ELF-1 (cell line): ENCODE results near the gene PLD4.

Source experiments
- DNase-seq: peaks from one replicate; pipeline ENCODE4 v3.0.0-alpha.2; 2016; ENCODE audit warnings: low read depth, low spot score

PLD4 gene

DNA sequence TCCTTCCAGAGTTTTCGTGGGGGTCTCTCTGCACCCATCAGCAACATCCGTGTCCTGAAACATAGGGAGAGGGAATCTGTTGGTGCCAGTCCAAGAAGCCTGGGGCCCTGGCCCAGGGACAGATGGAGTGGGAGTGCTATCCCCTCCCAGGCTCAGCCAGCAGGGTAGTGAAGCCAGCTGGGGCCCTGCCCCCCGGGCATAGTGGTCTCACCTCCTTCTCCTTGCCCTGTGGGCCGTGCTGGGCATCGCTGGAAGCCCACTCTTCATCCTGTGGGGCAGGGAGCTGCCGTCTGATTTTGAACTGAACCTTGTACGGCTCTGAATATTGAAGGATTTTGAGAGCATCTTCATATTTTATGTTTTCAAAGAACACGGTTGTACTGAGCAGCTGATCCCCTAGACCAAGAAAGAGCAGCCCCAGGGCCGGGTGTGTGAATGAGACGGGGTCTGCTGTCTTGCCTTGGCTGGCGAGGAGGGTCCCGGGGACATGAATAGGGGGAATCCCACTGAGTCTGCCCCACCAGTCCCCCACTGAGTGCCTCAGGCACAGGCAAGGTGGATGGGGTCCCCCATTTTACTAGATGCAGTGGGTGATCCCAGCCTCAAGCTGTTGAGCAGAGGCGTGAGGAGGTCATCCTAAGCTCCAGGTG, 30.2 kb downstream of the PLD4 start:
- DNase-seq = no peak

DNA sequence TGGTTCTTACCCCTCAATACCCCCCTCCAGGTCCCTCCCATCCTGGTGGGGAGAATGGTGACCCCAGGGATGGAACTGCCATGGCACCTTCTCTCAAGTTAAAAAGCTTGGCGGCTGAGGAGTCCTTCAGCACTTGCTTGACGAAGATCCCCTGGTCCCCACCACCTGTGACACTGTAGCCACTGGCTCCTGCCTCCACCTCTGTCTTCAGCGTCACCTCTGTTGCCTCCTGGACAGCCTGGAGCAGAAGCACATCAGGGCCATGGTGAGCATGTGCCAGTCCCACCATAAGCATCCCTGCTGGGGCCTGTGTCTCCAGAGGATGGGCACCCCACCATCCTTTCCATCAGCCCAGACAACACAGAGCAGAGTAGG, 30.7 kb downstream of the PLD4 start:
- no peak for DNase-seq

DNA sequence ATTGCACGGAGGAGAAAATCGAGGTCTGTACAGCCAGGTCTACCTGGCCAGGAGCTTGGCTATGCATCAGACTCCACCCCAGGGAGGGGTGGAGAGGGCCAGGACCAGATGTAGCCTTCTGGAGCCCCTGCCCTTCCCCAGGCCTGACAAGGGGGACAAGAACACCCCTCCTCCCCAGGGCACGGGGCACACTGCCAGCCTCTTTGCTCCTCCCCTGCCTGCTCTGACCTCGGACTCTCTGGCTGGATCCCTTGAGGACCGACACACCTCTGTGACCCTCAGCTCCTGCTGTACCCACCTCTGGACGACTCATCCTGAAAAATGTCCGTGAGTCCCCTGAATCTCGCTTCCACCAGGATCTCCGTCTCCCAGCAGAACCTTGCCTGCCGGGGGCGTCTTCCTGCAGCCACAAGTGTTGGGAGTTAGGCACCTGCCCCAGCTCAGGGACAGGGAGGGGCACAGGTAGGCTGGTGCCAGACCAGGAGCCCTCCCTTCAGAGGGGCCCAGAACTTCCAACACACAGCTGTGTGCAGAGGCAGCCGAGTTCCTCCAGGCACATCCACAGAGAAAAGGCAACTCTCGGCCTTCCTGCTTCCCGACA, 31.7 kb downstream of the PLD4 start:
- DNase-seq = no peak

DNA sequence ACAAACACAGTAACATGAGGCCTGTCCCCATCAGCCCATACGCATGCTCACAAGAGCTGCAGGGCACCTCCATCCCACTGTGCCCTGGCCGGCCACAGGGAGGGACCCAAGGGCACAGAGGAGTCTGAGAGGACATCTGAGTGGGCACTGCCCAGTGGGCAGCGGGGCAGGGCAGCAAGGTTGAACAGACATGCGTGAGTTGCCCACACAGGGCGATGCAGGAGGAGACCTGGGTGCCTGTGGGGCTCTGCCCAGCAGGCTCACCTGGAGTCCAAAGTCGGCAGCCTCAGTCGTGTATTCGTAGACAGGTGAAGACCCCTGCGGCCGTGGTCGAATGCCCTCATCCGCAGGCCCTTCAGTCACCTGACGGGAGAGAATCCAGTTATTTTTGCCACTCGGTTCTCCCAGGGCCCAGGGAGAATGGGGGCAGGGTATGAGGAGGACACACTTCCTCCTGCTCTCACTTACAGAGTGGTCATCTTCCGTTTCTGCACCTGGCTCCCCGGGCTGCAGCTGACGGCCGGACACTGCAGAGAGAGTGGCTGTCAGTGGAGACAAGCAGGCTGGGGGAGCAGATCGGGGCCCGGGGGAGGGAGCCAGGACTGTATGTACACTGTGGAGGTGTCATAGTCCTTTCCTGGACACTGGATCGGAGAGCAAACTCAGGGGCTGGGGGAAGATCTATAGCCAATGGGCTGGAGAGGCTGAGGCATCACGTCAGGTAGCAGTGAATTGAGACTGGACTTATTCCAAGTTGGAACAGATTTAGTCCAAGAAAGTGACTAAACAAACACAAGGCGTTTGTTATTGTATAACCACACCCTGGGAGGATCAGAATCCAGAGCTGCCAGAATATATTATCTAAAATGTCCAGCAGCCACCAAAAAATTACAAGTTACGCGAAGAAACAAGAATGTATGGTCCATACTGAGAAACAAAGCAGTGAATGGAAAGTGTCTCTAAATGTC, 32.8 kb downstream of the PLD4 start:
- DNase-seq = no peak

DNA sequence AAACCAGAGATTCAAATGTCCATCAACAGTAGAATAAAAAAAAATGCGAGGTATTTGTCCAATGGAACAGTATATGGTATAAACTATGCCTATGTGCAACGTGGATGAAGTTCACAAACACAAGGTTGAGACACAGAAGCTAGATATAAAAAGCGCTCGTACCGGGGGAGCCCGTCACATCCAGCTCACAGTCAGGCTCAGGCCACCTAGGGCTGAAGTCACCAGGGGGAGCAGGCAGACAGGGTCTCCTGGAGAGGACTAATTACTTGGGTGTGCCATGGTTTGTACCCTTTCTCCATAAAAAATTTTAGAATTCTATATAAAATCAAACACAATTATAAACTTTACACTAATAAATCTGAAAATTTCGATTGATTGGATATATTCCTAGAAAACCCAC, 39.9 kb downstream of the PLD4 start:
- DNase-seq = no peak

DNA sequence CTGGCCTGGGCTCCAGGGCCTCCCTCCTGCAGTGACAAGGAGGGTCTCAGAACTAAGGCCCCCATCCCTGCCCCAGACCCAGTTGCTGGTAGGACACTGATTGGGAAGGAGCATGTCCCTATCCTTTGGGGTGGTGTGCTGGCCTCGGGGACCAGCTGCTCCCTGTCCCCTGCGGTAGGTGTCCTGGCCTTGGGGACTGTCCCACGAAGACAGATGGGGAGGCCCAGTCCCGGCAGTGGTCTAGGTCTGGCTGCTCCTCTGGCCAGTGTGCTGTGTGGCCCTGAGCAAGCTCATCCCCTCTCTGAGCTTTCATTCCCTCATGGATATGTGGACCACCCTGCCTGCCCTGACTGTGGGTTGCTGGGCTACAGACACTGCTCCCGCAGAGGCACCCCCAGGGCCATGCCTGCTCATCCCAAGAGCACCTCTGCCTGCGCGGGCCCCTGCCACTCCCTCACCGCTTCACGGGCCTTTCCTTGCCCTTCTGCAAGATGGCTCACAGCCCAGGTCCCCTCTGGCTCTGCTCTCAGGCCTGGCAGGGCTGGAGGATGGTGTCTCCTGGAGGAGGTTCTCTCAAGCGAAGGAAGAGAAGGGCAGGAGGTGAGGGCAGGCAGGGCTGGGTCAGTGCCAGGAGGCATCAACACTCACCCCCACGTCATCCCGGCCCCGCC, 41.0 kb downstream of the PLD4 start:
- no peak for DNase-seq

DNA sequence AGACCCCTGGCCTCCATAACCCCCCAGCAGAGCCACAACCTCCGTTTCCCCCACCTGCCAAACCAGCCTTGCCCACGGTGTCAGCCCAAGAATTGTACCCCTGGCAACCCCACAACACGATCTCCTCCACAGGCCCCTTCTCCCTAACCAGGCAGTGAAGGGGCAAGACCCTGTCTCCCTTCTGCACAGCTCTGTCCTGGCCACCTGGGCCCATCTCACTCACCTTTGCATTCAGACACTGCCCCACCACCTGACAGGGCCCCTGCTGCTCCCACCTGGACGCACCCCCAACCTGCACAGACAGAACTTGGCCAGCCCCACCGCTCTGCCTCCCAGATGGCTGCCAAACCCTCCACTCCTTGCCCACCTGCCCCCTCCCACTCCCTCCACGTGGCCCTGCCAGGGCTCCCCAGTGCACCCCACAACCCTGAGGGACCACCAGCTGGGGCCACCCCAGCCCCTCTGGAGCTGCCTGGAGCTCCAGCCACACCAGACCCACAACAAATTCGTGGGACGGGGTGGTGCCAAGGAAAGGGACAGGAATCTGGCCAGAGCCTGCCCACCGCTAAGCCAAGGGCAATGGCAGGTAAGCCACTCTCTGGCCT, 41.7 kb downstream of the PLD4 start:
- DNase-seq = no peak

DNA sequence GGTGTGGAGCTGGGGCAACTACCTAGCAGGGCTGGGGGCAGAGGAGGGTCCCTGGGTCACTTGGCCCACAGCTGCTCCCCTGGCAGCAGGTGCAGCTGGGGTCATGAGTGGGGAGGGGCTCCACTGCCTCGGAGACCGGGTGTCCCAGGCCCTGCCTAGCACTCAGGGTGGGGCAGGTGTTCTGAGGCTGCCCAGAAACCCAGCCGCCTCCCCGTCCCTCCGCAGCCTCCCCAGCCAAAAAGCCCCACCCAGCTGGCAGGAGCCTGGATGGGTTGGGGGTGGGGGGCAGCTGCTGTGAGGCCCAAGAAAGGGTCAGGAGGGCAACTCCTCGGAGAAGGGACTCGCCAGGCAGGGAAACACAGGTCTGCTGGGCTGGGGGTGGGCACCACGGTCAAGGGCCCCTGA, 42.3 kb downstream of the PLD4 start:
- no peak for DNase-seq

DNA sequence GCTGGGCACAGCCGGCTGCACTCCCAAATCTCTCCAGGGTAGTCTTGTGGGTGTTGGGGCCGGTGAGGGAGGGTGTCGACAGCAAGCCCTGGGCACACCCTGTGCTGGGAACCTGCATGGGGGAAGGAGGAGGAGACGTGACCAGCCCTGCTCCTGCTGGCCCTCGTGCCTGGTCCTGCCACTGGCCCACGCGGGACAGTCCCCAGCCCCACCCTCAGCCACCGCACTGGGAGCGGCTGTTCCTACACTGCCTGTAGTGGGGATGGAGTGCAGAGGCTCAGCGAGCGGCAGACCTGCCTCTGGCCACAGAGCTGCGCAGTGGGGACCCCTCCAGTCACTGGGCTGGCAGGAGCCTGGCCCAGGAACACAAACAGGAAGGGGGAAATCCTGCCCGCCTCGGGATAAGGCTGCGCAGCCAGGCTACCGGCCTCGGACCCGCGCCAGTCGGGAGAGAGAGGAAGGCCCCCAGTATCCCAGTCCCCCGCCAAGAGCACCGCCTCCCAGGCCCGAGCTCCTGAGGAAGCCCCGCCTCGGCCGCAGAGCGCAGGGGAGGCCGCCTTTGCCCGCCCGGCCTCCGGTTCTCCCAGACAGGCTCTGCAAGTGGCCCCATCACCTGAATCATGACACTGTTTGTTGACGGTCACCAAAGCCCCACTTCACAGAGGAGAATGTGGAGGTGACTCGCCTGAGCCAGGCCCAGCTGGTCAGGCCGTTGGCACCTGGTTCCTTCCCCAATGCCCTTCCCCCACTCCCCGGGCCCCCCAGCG, 42.9 kb downstream of the PLD4 start:
- DNase-seq = peak; percentile 68

DNA sequence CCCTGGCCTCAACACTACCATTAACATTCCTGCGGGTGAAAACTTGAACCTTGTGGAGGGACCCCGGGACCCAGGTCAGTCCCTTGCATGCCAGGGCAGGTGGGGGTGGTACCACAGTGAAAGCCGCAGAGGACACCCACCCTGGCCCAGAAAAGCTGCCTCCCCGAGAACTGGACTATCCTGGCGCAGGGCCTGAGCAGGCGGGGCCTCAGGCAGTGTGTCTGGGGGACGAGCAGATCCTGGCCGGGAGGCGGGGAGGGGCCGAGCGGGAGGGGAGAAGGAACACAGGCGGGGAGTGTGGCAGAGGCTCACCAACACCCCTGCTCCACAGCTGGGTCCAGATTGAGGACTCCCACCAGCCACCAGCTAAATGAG, 43.5 kb downstream of the PLD4 start:
- DNase-seq = peak; percentile 54

DNA sequence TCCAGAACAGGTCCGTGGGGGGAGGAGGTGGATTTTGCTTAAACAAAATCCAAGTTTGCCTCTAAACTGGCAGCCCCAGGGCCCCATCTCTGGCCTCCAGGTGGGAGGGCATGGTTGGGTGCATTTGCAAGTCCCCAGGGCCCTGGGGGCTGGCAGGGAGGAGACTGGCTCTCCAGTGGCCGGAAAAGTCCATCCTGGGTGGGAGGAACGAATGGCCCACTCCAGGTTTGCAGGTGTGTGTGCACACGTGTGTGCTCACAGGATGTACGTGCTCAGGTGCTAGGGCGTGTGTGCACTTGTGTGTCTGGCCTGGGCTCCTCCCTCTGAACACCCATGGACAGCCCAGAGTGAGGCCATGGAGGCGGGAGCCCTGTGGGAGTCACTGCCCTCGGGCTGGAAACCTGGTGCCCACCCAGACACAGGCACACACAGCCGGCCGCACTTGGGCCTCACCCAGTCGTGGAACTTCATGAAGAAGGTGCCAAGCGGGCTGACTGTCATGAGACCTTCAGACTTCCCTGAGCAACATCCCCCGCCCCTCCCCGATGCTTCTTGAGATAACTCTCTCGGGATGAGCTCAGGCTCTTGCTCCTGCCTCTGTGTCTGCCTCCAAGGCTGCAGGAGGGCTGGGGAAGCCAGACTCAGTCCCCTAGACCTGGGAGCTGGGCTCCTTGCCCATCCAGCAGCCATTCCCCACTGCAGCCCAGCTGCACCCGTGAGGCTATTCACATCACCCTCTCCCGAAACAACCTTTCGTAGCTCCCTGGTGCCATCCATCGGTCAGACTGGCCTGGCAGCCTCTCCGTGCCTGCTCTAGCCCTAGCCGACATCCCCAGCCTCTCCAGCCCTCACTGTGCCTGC, 44.1 kb downstream of the PLD4 start:
- peak; percentile 56 for DNase-seq

DNA sequence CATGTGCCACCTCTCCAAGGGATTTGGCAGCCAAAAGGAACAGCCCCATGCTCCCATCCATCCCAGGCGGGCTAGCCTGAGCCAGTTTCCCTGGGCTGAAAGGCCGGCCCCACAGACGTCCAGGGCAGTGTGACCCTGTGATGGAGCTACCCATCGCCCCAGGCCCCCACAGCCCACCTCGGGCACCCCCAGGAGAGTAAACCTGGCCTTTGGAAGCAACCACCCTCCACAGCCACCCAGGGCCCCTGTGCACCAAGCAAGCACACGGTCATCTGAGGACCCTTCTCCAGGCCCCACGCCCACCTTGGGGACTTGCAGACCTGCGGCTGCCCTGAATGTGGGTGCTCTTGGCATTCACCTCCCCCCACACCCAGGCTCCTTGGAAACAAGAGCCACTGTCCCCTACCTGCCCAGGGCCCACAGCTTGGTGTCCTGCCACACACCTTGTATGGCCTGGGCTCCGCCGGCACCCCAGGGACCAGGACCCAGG, 45.1 kb downstream of the PLD4 start:
- DNase-seq = no peak

DNA sequence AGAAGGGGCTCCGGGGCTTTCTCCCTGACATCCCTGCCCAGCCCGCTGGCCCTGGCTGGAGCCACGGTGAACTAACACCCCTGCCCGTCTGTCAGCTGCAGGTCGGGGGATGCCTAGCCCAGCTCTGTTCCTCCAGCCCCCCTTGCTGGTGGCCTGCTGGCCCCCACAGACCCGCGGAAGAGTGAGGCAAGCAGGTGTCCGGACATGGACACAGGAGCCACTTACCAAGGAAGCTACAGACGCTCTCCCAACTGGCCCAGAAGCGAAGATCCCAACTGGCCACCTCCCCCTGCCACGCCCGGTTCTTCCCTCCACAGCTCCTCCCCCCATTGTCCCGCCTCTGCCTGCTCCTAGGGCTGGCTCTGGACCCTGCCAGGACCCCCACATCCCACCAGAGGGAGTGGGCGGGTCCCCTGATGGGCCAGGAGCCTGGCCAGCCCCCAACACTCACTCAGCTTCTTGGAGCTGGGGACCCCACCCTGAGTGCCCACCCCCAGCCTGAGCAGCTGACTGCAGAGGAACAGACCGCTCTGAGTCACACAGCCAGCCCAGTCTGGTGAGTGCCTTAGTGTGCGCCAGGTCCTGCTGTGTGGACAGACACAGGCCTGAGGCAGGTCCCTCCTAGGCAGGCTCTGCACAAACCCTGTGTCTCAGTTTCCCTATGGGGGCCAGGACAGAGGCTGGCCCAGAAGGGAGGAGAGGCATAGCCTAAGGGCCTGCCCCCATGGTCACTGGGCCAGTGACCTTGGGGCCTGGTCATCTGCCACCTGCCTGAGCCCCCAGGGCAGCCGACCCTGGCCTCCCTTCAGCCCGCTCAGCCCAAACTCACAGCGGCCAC, 45.8 kb downstream of the PLD4 start:
- peak; percentile 66 for DNase-seq

DNA sequence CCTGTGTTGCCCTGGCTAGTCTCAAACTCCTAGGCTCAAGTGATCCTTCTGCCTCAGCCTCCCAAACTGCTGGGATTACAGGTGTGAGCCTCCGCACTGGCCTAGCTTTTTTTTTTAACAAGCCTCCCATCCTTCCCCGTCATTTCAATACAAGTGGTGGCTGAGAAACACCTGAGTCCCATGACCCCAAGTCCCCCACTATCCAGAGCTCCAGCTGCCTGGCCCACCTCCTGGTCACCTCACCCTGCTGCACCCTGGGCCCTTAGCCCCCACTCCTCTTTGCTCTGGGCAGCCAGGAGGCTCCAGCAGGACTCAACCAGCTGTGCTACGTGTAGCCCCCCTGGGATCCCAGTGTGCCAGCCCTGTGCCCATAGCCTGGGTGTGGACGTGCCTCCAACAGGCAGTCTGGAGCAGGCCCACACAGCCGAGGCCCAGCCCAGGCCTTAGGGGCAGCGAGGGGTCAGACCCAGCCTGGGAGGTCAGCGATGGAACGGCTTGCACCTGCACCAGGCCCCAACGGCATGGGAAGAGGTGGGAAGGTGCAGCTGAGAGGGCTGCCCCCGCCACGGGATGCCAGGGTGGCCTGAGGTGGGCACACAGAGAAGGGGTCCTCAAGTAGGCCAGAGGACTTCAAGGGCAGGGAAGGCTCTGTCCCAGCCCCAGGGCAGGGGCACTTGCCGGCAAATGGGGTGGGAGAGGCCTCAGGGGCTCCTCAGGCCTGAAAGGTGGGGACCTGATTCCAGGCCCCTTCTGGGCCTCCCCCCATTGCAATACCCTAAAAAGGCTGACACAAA, 47.0 kb downstream of the PLD4 start:
- DNase-seq = no peak

DNA sequence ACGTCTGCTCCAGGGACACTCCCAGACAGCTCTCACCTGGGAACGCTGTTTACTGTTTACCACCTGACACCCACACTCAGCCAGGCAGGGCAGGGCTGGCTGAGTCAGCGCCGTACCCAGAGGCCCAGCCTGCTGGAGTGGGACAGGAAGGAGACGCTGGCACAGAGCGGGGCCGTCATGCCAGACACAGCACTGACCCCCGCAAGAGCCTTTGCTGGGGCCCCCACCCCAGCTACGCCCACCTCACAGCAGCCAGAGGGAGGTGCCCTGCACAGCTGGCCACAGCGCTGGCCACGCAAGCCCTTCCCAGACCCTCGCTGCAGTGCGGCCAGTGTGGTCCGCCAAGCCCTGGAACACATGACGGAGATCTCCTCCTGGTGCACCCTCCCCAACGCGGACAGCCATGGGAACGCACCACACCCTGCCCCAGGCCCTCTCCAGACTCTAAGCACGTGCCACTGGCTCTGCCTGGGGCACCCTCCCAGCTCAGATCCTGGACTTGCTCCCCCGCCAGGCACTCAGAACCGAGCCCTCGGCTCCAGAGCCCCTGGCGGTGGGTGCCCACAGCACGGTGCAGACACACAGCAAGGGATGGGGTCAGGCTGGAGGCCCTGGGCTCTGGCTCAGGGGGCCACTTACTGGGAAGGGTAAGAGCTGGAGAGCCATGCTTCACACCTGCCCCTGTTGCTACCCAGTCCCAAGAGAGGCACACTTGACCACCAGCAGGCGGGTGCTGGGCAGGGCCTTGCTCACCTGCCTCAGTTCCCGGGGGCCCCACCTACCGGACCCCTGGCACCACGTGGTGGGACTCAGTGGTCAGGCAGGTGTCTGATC, 47.8 kb downstream of the PLD4 start:
- DNase-seq = peak; percentile 45

DNA sequence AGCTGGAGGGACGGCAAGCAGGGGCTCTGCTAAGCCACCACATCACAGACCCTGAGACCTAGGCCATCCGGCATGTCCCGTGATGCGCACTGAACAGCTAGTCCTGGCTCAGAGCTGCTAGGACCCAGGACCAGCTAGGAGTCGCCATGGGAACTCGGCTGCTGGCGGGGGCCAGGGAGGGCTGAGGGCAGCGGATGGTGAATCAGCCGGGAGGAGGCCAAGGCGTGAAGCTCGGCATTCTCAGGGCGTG, 48.4 kb downstream of the PLD4 start:
- peak; percentile 88 for DNase-seq

DNA sequence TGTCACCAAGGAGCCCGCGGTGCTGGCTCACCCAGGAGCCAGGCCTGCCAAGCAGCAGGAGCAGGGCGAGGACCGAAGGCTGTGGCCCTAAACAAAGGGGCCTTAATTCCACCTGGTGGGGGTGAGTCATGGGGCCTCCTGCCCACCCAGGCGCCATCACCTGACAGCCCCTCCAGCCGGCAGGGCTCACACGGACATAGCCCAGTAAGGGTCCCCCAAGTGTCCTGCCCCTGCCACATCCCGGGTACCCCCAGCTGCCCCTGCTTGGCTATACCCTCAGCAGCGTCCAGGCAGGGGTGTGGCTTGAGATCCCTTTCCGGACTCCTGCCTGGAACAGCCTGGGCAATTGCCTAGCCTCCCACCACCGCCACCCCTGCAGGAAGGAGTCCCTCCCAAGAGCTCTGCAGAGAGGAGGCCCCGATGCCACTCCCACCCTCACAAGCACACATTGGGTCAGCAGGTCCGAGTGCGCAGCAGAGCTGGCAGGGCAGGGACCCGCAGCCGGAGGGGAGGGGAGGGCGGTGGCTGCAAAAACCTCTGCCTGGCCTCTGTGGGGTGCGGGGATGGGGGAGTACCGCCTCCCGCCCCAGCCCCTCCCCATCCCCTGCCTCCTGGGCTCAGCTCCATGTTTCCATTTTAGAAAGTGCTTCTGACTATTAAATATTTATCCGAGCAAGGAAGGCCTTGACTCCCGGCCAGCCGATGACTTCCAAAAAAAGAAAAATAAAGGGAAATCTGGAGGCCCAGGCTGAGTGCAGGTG, 48.9 kb downstream of the PLD4 start:
- no peak for DNase-seq
